Activated CD8-positive, alpha-beta T cell treated with anti-CD3 and anti-CD28 coated beads, Interleukin-2, amount 10 ng/mL, durations not matched to agents 7 days and 5 days (primary cell): Measurements from ENCODE around the gene DNAH5. TPM values are rescaled to one million over a fixed set of nuclear protein-coding genes. Genes with fewer than 3 reads are reported as not detected.

Source experiments
- ATAC-seq: fragments of 150-1000 bp; cut with Tn5 transposase; one replicate; pipeline ENCODE4 v1.10.0; 2021; ENCODE audit warnings: moderate library complexity
- CTCF ChIA-PET: fragments of 350-600 bp; sonication (Branson Sonifier 250); formaldehyde crosslinking; loops from one replicate; lab custom pipeline; 2021; ENCODE audit warnings: antibody characterized with exemption; lab: Charles Lee
- POLR2A ChIA-PET: fragments of 350-600 bp; sonication (Branson Sonifier 250); formaldehyde crosslinking; loops from one replicate; lab custom pipeline; 2021; ENCODE audit warnings: antibody characterized with exemption; lab: Charles Lee
- DNase-seq: peaks from one replicate; pipeline ENCODE4 v3.0.0-alpha.2; 2020
- H3K27ac Mint-ChIP-seq: one replicate; pipeline ENCODE4 v1.8.0; 2021; ENCODE audit warnings: mild to moderate bottlenecking, mixed read lengths
- H3K27me3 Mint-ChIP-seq: one replicate; pipeline ENCODE4 v1.8.0; 2021; ENCODE audit warnings: low read depth, mixed read lengths
- H3K36me3 Mint-ChIP-seq: one replicate; pipeline ENCODE4 v1.8.0; 2021; ENCODE audit warnings: low read depth, mixed read lengths
- H3K4me1 Mint-ChIP-seq: one replicate; pipeline ENCODE4 v1.8.0; 2021; ENCODE audit warnings: low read depth, mixed read lengths
- H3K4me3 Mint-ChIP-seq: one replicate; pipeline ENCODE4 v1.8.0; 2021; ENCODE audit warnings: mild to moderate bottlenecking, mixed read lengths
- H3K9me3 Mint-ChIP-seq: one replicate; pipeline ENCODE4 v1.8.0; 2022; ENCODE audit warnings: mixed read lengths; ENCODE audit not compliant: insufficient read depth
- total RNA-seq, 2 experiments: library from RNA; stranded (reverse); gene quantifications; one replicate each; pipeline ENCODE4 v1.2.3, GENCODE V29; 2021

Gene DNAH5
- total RNA-seq, 2 experiments from 2014 or later, result not detected

- Mint-ChIP-seq H3K4me3 (no peak overlapping the region), H3K4me1 (no peaks in the 10 kb centered on the region), H3K36me3 (no peaks in the 10 kb centered on the region), H3K9me3 (peaks cover 4% of the 10 kb centered on the region), H3K27ac (no peak overlapping the region), H3K27me3 (no peaks in the 10 kb centered on the region)
- ChIA-PET CTCF (no interaction called here), POLR2A (no interaction called here)
- ATAC-seq (no peak), DNase-seq (no peak)
These were observed 45.9 kb downstream of the DNAH5 start for GRCh38 chr5:13898569-13898968.

GRCh38 chr5:13878357-13878756 lies 66.1 kb downstream of the DNAH5 start:
- Mint-ChIP-seq H3K4me1 (no peaks in the 10 kb centered on the region), H3K4me3 (no peak overlapping the region), H3K27ac (no peak overlapping the region), H3K9me3 (peaks cover 15% of the 10 kb centered on the region), H3K27me3 (no peaks in the 10 kb centered on the region), H3K36me3 (no peaks in the 10 kb centered on the region)
- CTCF ChIA-PET, result interaction anchor here (1.1 kb wide), 1 partner anchor 14 kb away, joined by 3 read pairs; no protein-coding TSS in a partner anchor
- DNase-seq (no peak), ATAC-seq (no peak)
- POLR2A ChIA-PET, result no interaction called here

DNA sequence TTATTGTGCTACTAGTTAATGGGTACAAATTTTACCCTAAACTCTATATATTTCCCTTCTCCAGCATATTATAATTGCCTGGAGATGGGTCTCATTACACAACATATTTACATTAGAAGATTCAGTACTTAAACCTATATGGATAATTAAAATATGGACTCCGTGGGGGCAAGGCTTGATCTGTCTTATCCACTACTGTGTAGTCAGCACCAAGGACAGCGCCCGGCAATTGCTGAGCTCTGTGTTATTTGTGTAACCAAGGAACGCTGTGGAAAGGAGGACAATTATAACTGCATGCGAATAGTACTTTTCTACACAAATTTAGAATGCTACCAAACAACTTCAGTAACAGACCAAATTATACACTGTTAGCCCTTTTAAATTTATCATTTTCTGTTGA lies 77.7 kb downstream of the DNAH5 start:
- ChIA-PET POLR2A (no interaction called here), CTCF (no interaction called here)
- ATAC-seq, result no peak
- peak; percentile 39 for DNase-seq
- no peaks in the 10 kb centered on the region for H3K27me3 Mint-ChIP-seq
- H3K27ac Mint-ChIP-seq, result no peak overlapping the region
- H3K4me3 Mint-ChIP-seq, result no peak overlapping the region
- H3K4me1 Mint-ChIP-seq, result no peaks in the 10 kb centered on the region
- H3K36me3 Mint-ChIP-seq, result no peaks in the 10 kb centered on the region
- H3K9me3 Mint-ChIP-seq, result peaks cover 7% of the 10 kb centered on the region

DNA sequence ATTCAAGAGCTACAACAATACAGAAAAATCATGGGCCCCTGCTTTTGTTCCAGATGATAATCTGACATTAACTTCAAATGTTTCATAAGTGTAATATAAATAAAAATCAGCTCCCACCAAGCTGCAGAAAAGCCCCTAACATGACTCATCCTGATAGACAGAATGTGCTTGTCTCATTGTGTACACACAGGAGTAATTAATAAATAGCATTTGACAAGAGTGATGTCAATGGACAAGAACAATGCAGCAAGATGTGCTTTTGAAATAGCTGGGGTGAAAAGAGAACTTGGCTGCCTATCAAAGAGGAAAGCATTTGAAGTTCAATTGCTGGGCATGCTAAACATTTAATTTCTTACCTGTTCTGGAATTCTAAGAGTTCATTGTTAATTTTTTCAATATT lies 79.2 kb downstream of the DNAH5 start:
- ChIA-PET POLR2A (no interaction called here), CTCF (no interaction called here)
- H3K9me3 Mint-ChIP-seq, result no peaks in the 10 kb centered on the region
- no peaks in the 10 kb centered on the region for H3K4me1 Mint-ChIP-seq
- no peak for ATAC-seq
- no peak for DNase-seq
- H3K36me3 Mint-ChIP-seq, result no peaks in the 10 kb centered on the region
- H3K27me3 Mint-ChIP-seq, result no peaks in the 10 kb centered on the region
- no peak overlapping the region for H3K4me3 Mint-ChIP-seq
- H3K27ac Mint-ChIP-seq, result no peak overlapping the region

DNA sequence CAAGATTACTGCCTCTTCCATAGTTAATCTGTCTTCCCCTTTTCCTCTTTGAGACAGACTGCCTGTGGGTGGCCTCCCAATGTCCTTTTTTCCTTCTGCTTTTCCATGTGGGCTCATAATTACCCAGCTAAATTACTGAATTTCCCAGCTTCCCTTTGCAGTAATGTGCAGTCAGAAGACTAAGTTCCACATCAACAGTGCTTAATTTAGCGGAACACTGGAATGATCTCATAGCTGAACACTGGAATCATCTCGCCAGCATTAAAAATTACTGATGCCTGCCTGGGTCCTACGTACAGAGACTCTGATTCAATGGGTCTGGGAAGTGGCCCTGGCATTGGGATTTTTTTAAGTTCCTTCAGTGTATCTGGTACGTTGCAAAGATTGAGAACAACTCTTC lies 84.3 kb downstream of the DNAH5 start:
- ATAC-seq, result no peak
- no peak for DNase-seq
- ChIA-PET POLR2A (no interaction called here), CTCF (no interaction called here)
- no peaks in the 10 kb centered on the region for H3K36me3 Mint-ChIP-seq
- H3K9me3 Mint-ChIP-seq, result peaks cover 10% of the 10 kb centered on the region
- H3K4me1 Mint-ChIP-seq, result no peaks in the 10 kb centered on the region
- H3K27me3 Mint-ChIP-seq, result no peaks in the 10 kb centered on the region
- no peak overlapping the region for H3K4me3 Mint-ChIP-seq
- no peak overlapping the region for H3K27ac Mint-ChIP-seq

- POLR2A ChIA-PET, result no interaction called here
- peaks cover 10% of the 10 kb centered on the region for H3K9me3 Mint-ChIP-seq
- DNase-seq, result no peak
These were observed 85.0 kb downstream of the DNAH5 start for GRCh38 chr5:13859270-13860065.

GRCh38 chr5:13843175-13843846 lies 101.2 kb downstream of the DNAH5 start:
- no peaks in the 10 kb centered on the region for H3K4me1 Mint-ChIP-seq
- H3K9me3 Mint-ChIP-seq, result no peaks in the 10 kb centered on the region
- POLR2A ChIA-PET, result no interaction called here
- H3K36me3 Mint-ChIP-seq, result no peaks in the 10 kb centered on the region
- ATAC-seq (no peak), DNase-seq (no peak)
- no peaks in the 10 kb centered on the region for H3K27me3 Mint-ChIP-seq
- H3K27ac Mint-ChIP-seq, result no peak overlapping the region
- no peak overlapping the region for H3K4me3 Mint-ChIP-seq
- CTCF ChIA-PET, result no interaction called here

More at GRCh38 chr5:13859270-13860065, 85.0 kb downstream of the DNAH5 start:
- no peaks in the 10 kb centered on the region for H3K27me3 Mint-ChIP-seq
- no peaks in the 10 kb centered on the region for H3K4me1 Mint-ChIP-seq
- ATAC-seq, result no peak
- no peak overlapping the region for H3K27ac Mint-ChIP-seq
- no peak overlapping the region for H3K4me3 Mint-ChIP-seq
- CTCF ChIA-PET, result no interaction called here
- H3K36me3 Mint-ChIP-seq, result no peaks in the 10 kb centered on the region

GRCh38 chr5:13833440-13833839 lies 111.0 kb downstream of the DNAH5 start:
- POLR2A ChIA-PET, result no interaction called here
- no peak overlapping the region for H3K4me3 Mint-ChIP-seq
- ATAC-seq (no peak), DNase-seq (no peak)
- H3K4me1 Mint-ChIP-seq, result no peaks in the 10 kb centered on the region
- CTCF ChIA-PET, result no interaction called here
- no peak overlapping the region for H3K27ac Mint-ChIP-seq
- H3K36me3 Mint-ChIP-seq, result no peaks in the 10 kb centered on the region
- peaks cover 4% of the 10 kb centered on the region for H3K9me3 Mint-ChIP-seq
- H3K27me3 Mint-ChIP-seq, result no peaks in the 10 kb centered on the region

GRCh38 chr5:13831351-13831750 lies 113.1 kb downstream of the DNAH5 start:
- no peak for ATAC-seq
- Mint-ChIP-seq H3K36me3 (no peaks in the 10 kb centered on the region), H3K4me3 (no peak overlapping the region)

GRCh38 chr5:13830536-13830935 lies 114.0 kb downstream of the DNAH5 start:
- ChIA-PET CTCF (no interaction called here), POLR2A (no interaction called here)
- no peak overlapping the region for H3K4me3 Mint-ChIP-seq
- ATAC-seq, result no peak
- H3K27ac Mint-ChIP-seq, result no peak overlapping the region
- no peaks in the 10 kb centered on the region for H3K27me3 Mint-ChIP-seq
- no peaks in the 10 kb centered on the region for H3K4me1 Mint-ChIP-seq
- H3K9me3 Mint-ChIP-seq, result peaks cover 4% of the 10 kb centered on the region
- DNase-seq, result no peak
- no peaks in the 10 kb centered on the region for H3K36me3 Mint-ChIP-seq

More at GRCh38 chr5:13831351-13831750, 113.1 kb downstream of the DNAH5 start:
- Mint-ChIP-seq H3K9me3 (peaks cover 4% of the 10 kb centered on the region), H3K27ac (no peak overlapping the region), H3K4me1 (no peaks in the 10 kb centered on the region), H3K27me3 (no peaks in the 10 kb centered on the region)
- ChIA-PET CTCF (no interaction called here), POLR2A (no interaction called here)
- no peak for DNase-seq

DNA sequence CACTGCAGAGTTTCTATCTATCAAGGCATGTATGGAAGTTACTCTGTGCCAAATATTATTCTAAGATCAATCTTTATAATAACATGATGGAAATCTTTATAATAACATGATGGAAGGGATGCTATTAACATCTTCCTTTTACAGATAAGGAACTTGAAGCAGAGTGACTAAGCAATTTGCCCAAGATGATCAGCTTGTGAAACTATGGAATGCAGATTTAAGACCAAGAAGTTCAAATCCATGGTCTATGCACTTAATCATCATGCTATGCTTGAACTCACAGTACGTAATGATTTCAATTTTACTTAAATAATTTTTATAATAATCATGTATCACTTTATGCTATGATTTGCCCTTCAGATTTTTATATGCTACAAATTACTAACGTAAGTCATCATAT lies 123.1 kb downstream of the DNAH5 start:
- H3K4me3 Mint-ChIP-seq, result no peak overlapping the region
- DNase-seq (no peak), ATAC-seq (no peak)
- H3K27ac Mint-ChIP-seq, result no peak overlapping the region
- CTCF ChIA-PET, result no interaction called here
- H3K27me3 Mint-ChIP-seq, result no peaks in the 10 kb centered on the region
- no peaks in the 10 kb centered on the region for H3K4me1 Mint-ChIP-seq
- H3K9me3 Mint-ChIP-seq, result no peaks in the 10 kb centered on the region
- H3K36me3 Mint-ChIP-seq, result no peaks in the 10 kb centered on the region
- POLR2A ChIA-PET, result no interaction called here

- H3K36me3 Mint-ChIP-seq, result no peaks in the 10 kb centered on the region
- no peaks in the 10 kb centered on the region for H3K9me3 Mint-ChIP-seq
- ChIA-PET POLR2A (no interaction called here), CTCF (no interaction called here)
- no peaks in the 10 kb centered on the region for H3K27me3 Mint-ChIP-seq
- no peak overlapping the region for H3K4me3 Mint-ChIP-seq
- ATAC-seq, result no peak
- no peaks in the 10 kb centered on the region for H3K4me1 Mint-ChIP-seq
- DNase-seq, result no peak
- no peak overlapping the region for H3K27ac Mint-ChIP-seq
These were observed 128.4 kb downstream of the DNAH5 start for GRCh38 chr5:13816126-13816525.
